SU-DHL-6 (cell line): ENCODE measurements around the gene ZC3H14.

Experiments used
- EZH2phosphoT487 ChIP-seq: fragments of 200-600 bp; sonication (generic), shearing (Covaris generic); conservative IDR thresholded peaks from 2 replicates; pipeline ENCODE4 v1.6.1; 2018; ENCODE audit warnings: mild to moderate bottlenecking, antibody characterized with exemption, low read length, moderate library complexity, mixed read lengths
- TF ChIP-seq, protein P1 (sequence below): fragments of 200-600 bp; sonication (generic); IDR thresholded peaks from one replicate; pipeline ENCODE4 v1.5.1; 2017; ENCODE audit warnings: antibody characterized with exemption, mild to moderate bottlenecking, low read length, moderate library complexity; ENCODE audit not compliant: insufficient read depth, poor library complexity, severe bottlenecking

DNA sequence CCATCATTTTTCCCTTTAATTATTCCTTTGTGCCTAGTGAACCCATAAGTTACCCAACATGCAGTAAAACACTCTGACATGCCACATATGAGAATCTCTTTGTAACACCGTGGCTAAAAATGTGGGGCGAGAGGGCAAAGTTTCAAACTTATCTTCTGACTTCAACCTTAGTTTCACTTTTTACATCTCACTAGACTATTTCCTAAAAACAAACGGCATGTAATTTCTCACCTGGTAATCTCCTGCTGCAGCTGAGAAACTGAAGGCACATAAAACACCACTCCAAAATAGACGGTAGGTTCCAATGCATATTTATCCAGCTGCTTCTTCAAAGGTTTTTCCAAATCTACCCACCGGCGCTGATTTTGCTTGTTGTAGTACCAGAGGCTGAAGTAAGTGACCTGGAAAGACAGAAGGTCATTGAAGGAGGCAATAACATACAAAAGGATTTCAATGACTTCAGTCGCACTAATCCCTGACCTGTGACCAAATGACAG, 45.9 kb upstream of the ZC3H14 start:
- TF ChIP-seq, protein P1, sequence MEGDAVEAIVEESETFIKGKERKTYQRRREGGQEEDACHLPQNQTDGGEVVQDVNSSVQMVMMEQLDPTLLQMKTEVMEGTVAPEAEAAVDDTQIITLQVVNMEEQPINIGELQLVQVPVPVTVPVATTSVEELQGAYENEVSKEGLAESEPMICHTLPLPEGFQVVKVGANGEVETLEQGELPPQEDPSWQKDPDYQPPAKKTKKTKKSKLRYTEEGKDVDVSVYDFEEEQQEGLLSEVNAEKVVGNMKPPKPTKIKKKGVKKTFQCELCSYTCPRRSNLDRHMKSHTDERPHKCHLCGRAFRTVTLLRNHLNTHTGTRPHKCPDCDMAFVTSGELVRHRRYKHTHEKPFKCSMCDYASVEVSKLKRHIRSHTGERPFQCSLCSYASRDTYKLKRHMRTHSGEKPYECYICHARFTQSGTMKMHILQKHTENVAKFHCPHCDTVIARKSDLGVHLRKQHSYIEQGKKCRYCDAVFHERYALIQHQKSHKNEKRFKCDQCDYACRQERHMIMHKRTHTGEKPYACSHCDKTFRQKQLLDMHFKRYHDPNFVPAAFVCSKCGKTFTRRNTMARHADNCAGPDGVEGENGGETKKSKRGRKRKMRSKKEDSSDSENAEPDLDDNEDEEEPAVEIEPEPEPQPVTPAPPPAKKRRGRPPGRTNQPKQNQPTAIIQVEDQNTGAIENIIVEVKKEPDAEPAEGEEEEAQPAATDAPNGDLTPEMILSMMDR: no peak
- TF ChIP-seq EZH2phosphoT487: no peak
